Neural cell (in vitro differentiated cells): ENCODE measurements around the gene OR2F1. TPM values are rescaled to one million over a fixed set of nuclear protein-coding genes. Genes with fewer than 3 reads are reported as not detected.

Experiments
- H2AFZ ChIP-seq: fragments of 200-600, 300-800 bp; sonication (generic), shearing (Covaris generic); 2 replicates; pipeline ENCODE4 v1.6.0; 2014; ENCODE audit warnings: low read depth, mild to moderate bottlenecking, antibody characterized with exemption, low read length, moderate library complexity
- H3F3A ChIP-seq: fragments of 200-600 bp; shearing (Covaris generic); 2 replicates; pipeline ENCODE4 v1.6.1; 2016; ENCODE audit warnings: mild to moderate bottlenecking, moderate library complexity, mixed read lengths, antibody characterized with exemption, low read length; ENCODE audit not compliant: insufficient read depth, poor library complexity, severe bottlenecking
- H3K27ac ChIP-seq: fragments of 200-600, 300-800 bp; sonication (generic), shearing (Covaris generic); 2 replicates; pipeline ENCODE4 v1.5.1; 2014; ENCODE audit warnings: mild to moderate bottlenecking, low read length, moderate library complexity
- H3K27me3 ChIP-seq: fragments of 300-800, 200-600 bp; sonication (generic), shearing (Covaris generic); 2 replicates; pipeline ENCODE4 v1.6.0; 2014; ENCODE audit warnings: mild to moderate bottlenecking, low read depth, low read length, moderate library complexity; ENCODE audit not compliant: insufficient read depth
- H3K36me3 ChIP-seq: fragments of 300-800, 200-600 bp; sonication (generic), shearing (Covaris generic); 2 replicates; pipeline ENCODE4 v1.5.1; 2014; ENCODE audit warnings: mild to moderate bottlenecking, antibody characterized with exemption, low read length, moderate library complexity; ENCODE audit not compliant: insufficient read depth
- H3K4me2 ChIP-seq: fragments of 300-800, 200-600 bp; sonication (generic), shearing (Covaris generic); 2 replicates; pipeline ENCODE4 v1.6.0; 2014; ENCODE audit warnings: mild to moderate bottlenecking, low read length
- H3K4me3 ChIP-seq: fragments of 300-800, 200-600 bp; sonication (generic), shearing (Covaris generic); 2 replicates; pipeline ENCODE4 v1.5.1; 2014; ENCODE audit warnings: mild to moderate bottlenecking, low read length, moderate library complexity
- H3K79me2 ChIP-seq: fragments of 200-600 bp; shearing (Covaris generic); replicated peaks from 2 replicates; pipeline ENCODE4 v1.6.0; 2014; ENCODE audit warnings: mild to moderate bottlenecking, low read length, moderate library complexity; ENCODE audit not compliant: insufficient read depth
- H3K9ac ChIP-seq: fragments of 300-800, 200-600 bp; sonication (generic), shearing (Covaris generic); 2 replicates; pipeline ENCODE4 v1.6.1; 2016; ENCODE audit warnings: mild to moderate bottlenecking, low read length, mixed read lengths
- H3K9me2 ChIP-seq: fragments of 200-600 bp; shearing (Covaris generic); 2 replicates; pipeline ENCODE4 v1.6.1; 2016; ENCODE audit warnings: mild to moderate bottlenecking, low read length, mixed read lengths; ENCODE audit not compliant: insufficient read depth
- H3K9me3 ChIP-seq: fragments of 200-600, 300-800 bp; sonication (generic), shearing (Covaris generic); 2 replicates; pipeline ENCODE4 v1.6.1; 2016; ENCODE audit warnings: mild to moderate bottlenecking, mixed run types, low read length, moderate library complexity, mixed read lengths
- H4K20me1 ChIP-seq: fragments of 200-600 bp; shearing (Covaris generic); 2 replicates; pipeline ENCODE4 v1.6.1; 2016; ENCODE audit warnings: mild to moderate bottlenecking, mixed run types; ENCODE audit not compliant: insufficient read depth
- EP300 ChIP-seq: fragments of 450-650 bp; conservative IDR thresholded peaks from 2 replicates; pipeline ENCODE4 v1.6.1; 2014; ENCODE audit warnings: antibody characterized with exemption, mild to moderate bottlenecking, moderate library complexity; ENCODE audit not compliant: poor library complexity, severe bottlenecking
- EZH2 ChIP-seq: fragments of 200-600, 300-800 bp; shearing (Covaris generic), sonication (generic); IDR thresholded peaks from 2 replicates; pipeline ENCODE4 v1.6.1; 2014; ENCODE audit warnings: antibody characterized with exemption, low read length, borderline replicate concordance, mild to moderate bottlenecking; ENCODE audit not compliant: insufficient read depth, poor library complexity, severe bottlenecking
- MXI1 ChIP-seq: fragments of 450-650 bp; conservative IDR thresholded peaks from 2 replicates; pipeline ENCODE4 v1.6.1; 2014; ENCODE audit warnings: antibody characterized with exemption, mild to moderate bottlenecking; ENCODE audit not compliant: poor library complexity, severe bottlenecking
- POLR2AphosphoS5 ChIP-seq: IDR thresholded peaks from 2 replicates; pipeline ENCODE4 v1.6.1; 2012
- RAD21 ChIP-seq: fragments of 450-650 bp; conservative IDR thresholded peaks from 2 replicates; pipeline ENCODE4 v1.6.1; 2014; ENCODE audit warnings: antibody characterized with exemption, mild to moderate bottlenecking, moderate library complexity
- REST ChIP-seq: IDR thresholded peaks from 2 replicates; pipeline ENCODE4 v1.6.1; 2012; ENCODE audit warnings: borderline replicate concordance
- SMC3 ChIP-seq: fragments of 450-650 bp; conservative IDR thresholded peaks from 2 replicates; pipeline ENCODE4 v1.6.1; 2014; ENCODE audit warnings: antibody characterized with exemption, mild to moderate bottlenecking, moderate library complexity; ENCODE audit not compliant: poor library complexity
- TAF1 ChIP-seq: IDR thresholded peaks from 2 replicates; pipeline ENCODE4 v1.6.1; 2012; ENCODE audit warnings: low read depth
- polyA plus RNA-seq: library from polyadenylated mRNA; depleted of rRNA; stranded (reverse); fragments of >200 nt; gene quantifications from 2 replicates; pipeline ENCODE4 v1.2.3, GENCODE V29; 2014
- TF ChIP-seq, protein P1 (sequence below): fragments of 450-650 bp; IDR thresholded peaks from 2 replicates; pipeline ENCODE4 v1.5.1; 2014; ENCODE audit warnings: antibody characterized with exemption, mild to moderate bottlenecking, moderate library complexity; ENCODE audit not compliant: poor library complexity, severe bottlenecking

The OR2F1 gene
- polyA plus RNA-seq, 1 donor from 2014 or later: not detected

DNA sequence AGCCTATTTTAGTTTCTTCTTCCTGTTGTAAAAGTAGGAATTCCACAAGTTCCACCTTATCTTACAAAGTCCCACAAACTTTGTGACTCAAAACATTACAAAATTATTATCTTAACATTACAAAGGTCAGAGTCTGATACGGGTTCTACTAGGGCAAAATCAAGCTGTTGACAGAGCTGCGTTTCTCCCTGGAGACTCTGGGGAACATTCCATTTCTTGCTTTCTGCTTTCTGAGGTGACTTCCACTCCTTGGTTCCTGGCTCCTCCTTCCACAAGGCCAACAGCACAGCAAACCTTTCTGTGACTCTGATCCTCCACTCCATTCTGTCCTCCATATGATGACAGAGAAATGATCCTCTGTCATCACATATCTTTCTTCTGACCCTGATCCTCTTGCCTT lies 10.6 kb downstream of the OR2F1 start:
- no peak overlapping the region for H3K4me3 ChIP-seq
- H3K36me3 ChIP-seq: no peaks in the 10 kb centered on the region
- no peaks in the 10 kb centered on the region for H4K20me1 ChIP-seq
- H3K4me2 ChIP-seq: no peak overlapping the region
- H3K9me3 ChIP-seq: no peaks in the 10 kb centered on the region
- H3F3A ChIP-seq: no peaks in the 10 kb centered on the region
- no peak overlapping the region for H3K27ac ChIP-seq
- H3K79me2 ChIP-seq: no peaks in the 10 kb centered on the region
- TF ChIP-seq TAF1: no peak
- TF ChIP-seq REST: no peak
- no peak for TF ChIP-seq POLR2AphosphoS5
- TF ChIP-seq, protein P1, sequence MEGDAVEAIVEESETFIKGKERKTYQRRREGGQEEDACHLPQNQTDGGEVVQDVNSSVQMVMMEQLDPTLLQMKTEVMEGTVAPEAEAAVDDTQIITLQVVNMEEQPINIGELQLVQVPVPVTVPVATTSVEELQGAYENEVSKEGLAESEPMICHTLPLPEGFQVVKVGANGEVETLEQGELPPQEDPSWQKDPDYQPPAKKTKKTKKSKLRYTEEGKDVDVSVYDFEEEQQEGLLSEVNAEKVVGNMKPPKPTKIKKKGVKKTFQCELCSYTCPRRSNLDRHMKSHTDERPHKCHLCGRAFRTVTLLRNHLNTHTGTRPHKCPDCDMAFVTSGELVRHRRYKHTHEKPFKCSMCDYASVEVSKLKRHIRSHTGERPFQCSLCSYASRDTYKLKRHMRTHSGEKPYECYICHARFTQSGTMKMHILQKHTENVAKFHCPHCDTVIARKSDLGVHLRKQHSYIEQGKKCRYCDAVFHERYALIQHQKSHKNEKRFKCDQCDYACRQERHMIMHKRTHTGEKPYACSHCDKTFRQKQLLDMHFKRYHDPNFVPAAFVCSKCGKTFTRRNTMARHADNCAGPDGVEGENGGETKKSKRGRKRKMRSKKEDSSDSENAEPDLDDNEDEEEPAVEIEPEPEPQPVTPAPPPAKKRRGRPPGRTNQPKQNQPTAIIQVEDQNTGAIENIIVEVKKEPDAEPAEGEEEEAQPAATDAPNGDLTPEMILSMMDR: no peak
- no peak for TF ChIP-seq EP300
- no peak for TF ChIP-seq SMC3
- TF ChIP-seq EZH2: no peak
- no peak for TF ChIP-seq MXI1
- no peak for TF ChIP-seq RAD21
- H2AFZ ChIP-seq: no peak overlapping the region
- no peaks in the 10 kb centered on the region for H3K9me2 ChIP-seq
- no peak overlapping the region for H3K9ac ChIP-seq
- no peaks in the 10 kb centered on the region for H3K27me3 ChIP-seq

DNA sequence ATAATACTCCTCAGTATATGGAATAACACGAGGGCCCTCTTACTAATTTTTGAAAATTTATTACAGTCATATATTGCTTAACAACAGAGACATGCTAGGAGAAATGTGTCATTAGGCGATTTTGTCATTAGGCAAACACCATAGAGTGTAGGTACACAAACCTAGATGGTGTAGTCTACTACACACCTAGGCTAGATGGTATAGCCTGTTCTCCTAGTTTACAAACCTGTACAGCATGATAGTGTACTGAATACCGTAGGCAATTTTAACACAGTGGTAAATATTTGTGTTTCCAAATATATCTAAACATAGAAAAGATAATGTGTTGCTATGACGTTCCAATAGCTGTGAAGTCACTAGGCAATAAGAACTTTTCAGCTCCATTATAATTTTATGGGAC lies 12.8 kb downstream of the OR2F1 start:
- H3K36me3 ChIP-seq: no peaks in the 10 kb centered on the region

More for the DNA sequence above, 12.8 kb downstream of the OR2F1 start:
- Histone ChIP-seq H3K9me3 (no peaks in the 10 kb centered on the region), H3K9ac (no peak overlapping the region), H3K9me2 (no peaks in the 10 kb centered on the region), H3K27ac (no peak overlapping the region), H3K4me3 (no peak overlapping the region), H3F3A (no peaks in the 10 kb centered on the region), H4K20me1 (no peaks in the 10 kb centered on the region), H3K79me2 (no peaks in the 10 kb centered on the region), H2AFZ (no peak overlapping the region), H3K4me2 (no peak overlapping the region), H3K27me3 (no peaks in the 10 kb centered on the region)
- no peak for TF ChIP-seq MXI1
- no peak for TF ChIP-seq POLR2AphosphoS5
- TF ChIP-seq, protein P1: no peak
- TF ChIP-seq REST: no peak
- no peak for TF ChIP-seq EP300
- no peak for TF ChIP-seq TAF1
- TF ChIP-seq RAD21: no peak
- TF ChIP-seq EZH2: no peak
- TF ChIP-seq SMC3: no peak
